ENCODE results near the gene ZNF460.

ZNF460 gene

DNA sequence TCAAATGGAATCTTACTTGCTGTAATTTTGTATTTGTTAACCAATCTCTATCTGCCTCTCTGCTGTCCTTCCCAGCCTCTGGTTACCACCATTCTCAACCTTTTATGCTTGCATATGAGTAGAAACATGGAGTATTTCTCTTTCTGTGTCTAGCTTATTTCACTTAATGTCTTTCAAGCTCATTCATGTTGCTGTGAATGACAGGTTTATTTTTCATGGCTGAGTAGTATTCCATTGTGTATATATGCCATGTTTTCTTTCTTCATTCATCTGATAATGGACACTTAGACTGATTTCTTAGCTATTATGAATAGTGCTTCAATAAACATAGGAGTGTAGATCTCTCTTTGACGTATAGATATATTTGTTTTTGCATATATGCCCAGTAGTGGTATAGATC lies 13.4 kb downstream of the ZNF460 start:
- TF ChIP-seq, protein P1, sequence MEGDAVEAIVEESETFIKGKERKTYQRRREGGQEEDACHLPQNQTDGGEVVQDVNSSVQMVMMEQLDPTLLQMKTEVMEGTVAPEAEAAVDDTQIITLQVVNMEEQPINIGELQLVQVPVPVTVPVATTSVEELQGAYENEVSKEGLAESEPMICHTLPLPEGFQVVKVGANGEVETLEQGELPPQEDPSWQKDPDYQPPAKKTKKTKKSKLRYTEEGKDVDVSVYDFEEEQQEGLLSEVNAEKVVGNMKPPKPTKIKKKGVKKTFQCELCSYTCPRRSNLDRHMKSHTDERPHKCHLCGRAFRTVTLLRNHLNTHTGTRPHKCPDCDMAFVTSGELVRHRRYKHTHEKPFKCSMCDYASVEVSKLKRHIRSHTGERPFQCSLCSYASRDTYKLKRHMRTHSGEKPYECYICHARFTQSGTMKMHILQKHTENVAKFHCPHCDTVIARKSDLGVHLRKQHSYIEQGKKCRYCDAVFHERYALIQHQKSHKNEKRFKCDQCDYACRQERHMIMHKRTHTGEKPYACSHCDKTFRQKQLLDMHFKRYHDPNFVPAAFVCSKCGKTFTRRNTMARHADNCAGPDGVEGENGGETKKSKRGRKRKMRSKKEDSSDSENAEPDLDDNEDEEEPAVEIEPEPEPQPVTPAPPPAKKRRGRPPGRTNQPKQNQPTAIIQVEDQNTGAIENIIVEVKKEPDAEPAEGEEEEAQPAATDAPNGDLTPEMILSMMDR (conservative IDR thresholded peaks at IDR 0.05; ENCODE audit: low read depth, low read length), result no peak
- no peak for DNase-seq (ENCODE audit: low read depth)
- H3K4me3 ChIP-seq (ENCODE audit: low read length), result no peak overlapping the region

DNA sequence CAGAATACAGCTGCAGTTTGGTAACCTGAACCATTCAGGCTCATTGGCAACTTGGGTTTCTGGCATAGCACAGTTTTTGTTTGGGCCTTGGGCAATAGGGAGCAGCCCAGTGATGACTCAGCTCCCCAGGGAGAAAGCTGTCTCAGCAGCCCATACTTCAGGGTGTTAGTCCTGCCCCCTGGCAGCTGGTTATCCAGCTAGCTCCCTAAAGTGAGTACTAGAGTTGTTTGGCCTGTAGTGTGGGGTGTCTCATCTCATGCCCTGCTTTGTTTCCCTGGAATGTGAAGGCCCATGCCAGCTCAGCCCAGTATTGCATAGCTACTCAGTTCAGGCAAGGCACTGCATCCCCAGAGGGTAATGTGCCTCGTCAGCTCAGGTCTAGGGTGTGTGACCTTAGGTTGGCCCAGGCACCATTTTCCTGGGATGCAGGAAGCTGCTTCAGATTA lies 21.8 kb downstream of the ZNF460 start:
- no peak for DNase-seq (ENCODE audit: low read depth)
- no peak overlapping the region for H3K4me3 ChIP-seq (ENCODE audit: low read length)
- TF ChIP-seq, protein P1 (conservative IDR thresholded peaks at IDR 0.05; ENCODE audit: low read depth, low read length), result no peak

GRCh38 chr19:57302727-57303401 lies 22.6 kb downstream of the ZNF460 start:
- DNase-seq (ENCODE audit: low read depth), result no peak
- TF ChIP-seq, protein P1 (conservative IDR thresholded peaks at IDR 0.05; ENCODE audit: low read depth, low read length), result no peak
- no peak overlapping the region for H3K4me3 ChIP-seq (ENCODE audit: low read length)

- TF ChIP-seq, protein P1 (conservative IDR thresholded peaks at IDR 0.05; ENCODE audit: low read depth, low read length), result no peak
- no peak for DNase-seq (ENCODE audit: low read depth)
- no peak overlapping the region for H3K4me3 ChIP-seq (ENCODE audit: low read length)
Measured at GRCh38 chr19:57305056-57305455, 24.8 kb downstream of the ZNF460 start.

- no peak for DNase-seq (ENCODE audit: low read depth)
- no peak overlapping the region for H3K4me3 ChIP-seq (ENCODE audit: low read length)
- TF ChIP-seq, protein P1 (conservative IDR thresholded peaks at IDR 0.05; ENCODE audit: low read depth, low read length), result no peak
Measured at GRCh38 chr19:57308514-57308913, 28.2 kb downstream of the ZNF460 start.

DNA sequence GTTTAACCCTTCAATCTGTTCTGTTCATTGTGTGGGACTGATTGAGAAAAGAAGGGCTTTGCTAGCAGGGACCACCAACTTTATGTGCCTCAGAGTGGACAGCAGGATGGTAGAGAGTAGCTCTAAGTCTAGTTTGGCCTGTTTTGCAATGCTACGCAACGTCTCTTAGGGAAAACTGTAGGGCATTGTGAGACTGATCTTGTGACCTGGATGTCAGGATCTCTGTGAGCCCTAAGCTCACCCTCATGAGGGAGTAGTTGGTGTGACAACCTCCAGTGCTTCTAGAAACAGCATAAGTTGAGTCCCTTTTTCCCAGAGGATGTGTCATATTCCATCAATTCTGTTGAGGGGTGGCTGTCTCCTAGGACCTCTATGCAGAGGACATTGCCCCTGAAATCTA lies 30.5 kb downstream of the ZNF460 start:
- DNase-seq (ENCODE audit: low read depth), result no peak
- TF ChIP-seq, protein P1 (conservative IDR thresholded peaks at IDR 0.05; ENCODE audit: low read depth, low read length), result no peak
- H3K4me3 ChIP-seq (ENCODE audit: low read length), result no peak overlapping the region

DNA sequence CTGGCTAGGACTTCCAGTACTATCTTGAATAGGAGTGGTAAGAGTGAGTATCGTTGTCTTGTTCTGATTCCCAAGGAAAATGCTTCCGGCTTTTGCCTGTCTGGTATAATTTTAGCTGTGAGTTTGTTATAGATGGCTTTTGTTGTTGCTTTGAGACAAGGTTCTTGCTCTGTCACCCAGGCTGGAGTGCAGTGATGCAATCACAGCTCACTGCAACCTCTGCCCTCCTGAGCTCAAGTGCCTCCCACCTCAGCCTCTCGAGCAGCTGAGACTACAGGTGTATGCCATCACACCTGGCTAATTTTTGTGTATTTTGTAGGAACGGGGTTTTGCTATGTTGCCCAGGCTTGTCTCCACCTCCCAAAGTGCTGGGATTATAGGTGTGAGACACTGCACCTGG lies 33.9 kb downstream of the ZNF460 start:
- DNase-seq (ENCODE audit: low read depth), result no peak
- TF ChIP-seq, protein P1 (conservative IDR thresholded peaks at IDR 0.05; ENCODE audit: low read depth, low read length), result no peak
- H3K4me3 ChIP-seq (ENCODE audit: low read length), result no peak overlapping the region
